Right lobe of liver (tissue), 6 donors: Measurements from ENCODE around the gene FBXO31. TPM values are rescaled to one million over a fixed set of nuclear protein-coding genes. Genes with fewer than 3 reads are reported as not detected.

Experiments
- ATAC-seq, 4 donors: fragments of 200-7000 bp; cut with Tn5 transposase; one replicate each; pipeline ENCODE4 v1.9.1; 2020; ENCODE audit warnings: mild to moderate bottlenecking in 4 of 4, moderate library complexity in 4 of 4
- DNase-seq, 3 donors: peaks; one replicate each; pipeline ENCODE4 v3.0.0-alpha.2; 2020
- H3K27ac ChIP-seq, 3 donors: fragments of 200-600 bp; one replicate each; pipeline ENCODE4 v1.8.0; 2022
- H3K27me3 ChIP-seq, 2 donors: fragments of 200-600 bp; one replicate each; pipeline ENCODE4 v1.8.0; 2022
- H3K36me3 ChIP-seq, 4 donors: fragments of 200-600 bp; sonication (generic) in 1 of 4; one replicate each; pipeline versions ENCODE4 v1.5.1 to v1.8.0; 2017 to 2022; ENCODE audit warnings: control low read depth in 1 of 4
- H3K4me1 ChIP-seq, 4 donors: fragments of 200-600 bp; sonication (generic) in 1 of 4; one replicate each; pipeline versions ENCODE4 v1.5.1 to v1.8.0; 2017 to 2022; ENCODE audit warnings: control low read depth in 1 of 4
- H3K4me3 ChIP-seq, 3 donors: fragments of 200-600 bp; one replicate each; pipeline ENCODE4 v1.8.0; 2022
- H3K9me3 ChIP-seq, 4 donors: fragments of 200-600 bp; sonication (generic) in 1 of 4; one replicate each; pipeline versions ENCODE4 v1.5.1 to v1.8.0; 2017 to 2022; ENCODE audit warnings: control low read depth in 1 of 4
- POLR2A ChIP-seq: fragments of 450-650 bp; IDR thresholded peaks from one replicate; pipeline ENCODE4 v1.6.1; 2017; ENCODE audit warnings: antibody characterized with exemption, mild to moderate bottlenecking
- WGBS: methylation state at CpG from one replicate; pipeline ENCODE4 v1.1.6; 2018; ENCODE audit warnings: low coverage, low lambda C conversion rate; ENCODE audit not compliant: insufficient coverage; ENCODE audit errors: missing lambda C conversion rate; 5-methylcytosine and 5-hydroxymethylcytosine counted together
- intact Hi-C, 2 donors: fragments of 100-400 bp; cut with DNase I; formaldehyde crosslinking; loops; one replicate each; pipeline versions ENCODE4 v1.11.2 to v1.14.1; 2022
- total RNA-seq, 6 experiments: library from RNA; depleted of rRNA in 2 of 6; stranded (reverse); fragments of >200 nt in 2 of 6; fragmentation: NEBNext Ultra II Directional in 3 of 6; extraction: Animal tissue kit (Norgen Biotek cat#: 25700) in 3 of 6; gene quantifications; one replicate each; pipeline versions ENCODE4 v1.1.0 to v1.2.4, GENCODE V29; 2016 to 2023
- TF ChIP-seq, protein P1 (sequence below), 4 donors: fragments of 200-600 bp in 3 of 4; fragments of 450-650 bp in 1 of 4; IDR thresholded peaks; one replicate each; pipeline versions ENCODE4 v1.5.1 to v1.8.0; 2016 to 2022; ENCODE audit warnings: antibody characterized with exemption in 4 of 4, mild to moderate bottlenecking in 2 of 4
- donor health status: DM: no; HTN: yes; CAD: no.
- donor health status: DM: no; HTN: no; CAD: no.
- donor health status: DM: no; HTN: no; CAD: no.
- donor health status: DM: no; HTN: yes; CAD: no.
- donor health status: DM: no; HTN: yes; CAD: no.

Gene FBXO31
- total RNA-seq, 6 experiments from 2014 or later: 20.6 to 56.9 (median 31.1) TPM

DNA sequence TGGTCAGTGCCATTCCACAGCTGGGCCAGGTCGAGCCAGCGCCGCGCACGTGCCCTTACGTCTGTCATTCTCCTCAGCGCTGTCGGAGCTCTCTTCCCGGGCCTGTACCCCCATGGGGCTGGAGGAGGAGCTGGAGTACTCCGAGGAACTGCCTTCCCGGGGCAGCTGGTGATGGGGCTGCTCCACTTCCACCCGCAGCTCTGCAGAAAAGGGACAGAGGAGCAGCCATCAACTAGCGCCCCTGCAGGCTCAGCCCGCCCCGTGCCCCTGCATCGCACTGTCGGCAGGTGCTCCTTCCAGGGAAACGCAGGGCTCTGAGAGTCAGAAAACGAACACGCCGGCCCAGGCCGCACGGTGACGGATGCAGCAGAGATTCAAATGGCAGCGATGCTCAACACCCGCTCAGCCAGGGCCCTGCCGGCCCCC, 29.4 kb upstream of the FBXO31 start:
- no peak overlapping the region for H3K27ac ChIP-seq
- peak in 1 of 4 donors; percentile 8 for ATAC-seq
- intact Hi-C loops: loop anchor here (10.0 kb wide), 2 partner anchors 152 to 222 kb away; no protein-coding TSS in a partner anchor
- H3K4me3 ChIP-seq: no peak overlapping the region
- no peaks in the 10 kb centered on the region for H3K27me3 ChIP-seq
- no peaks in the 10 kb centered on the region for H3K9me3 ChIP-seq
- DNase-seq: peak in 1 of 3 donors; percentile 52
- peaks cover 4 to 94% (median 35%) of the 10 kb centered on the region in 4 donors for H3K36me3 ChIP-seq
- TF ChIP-seq, protein P1, sequence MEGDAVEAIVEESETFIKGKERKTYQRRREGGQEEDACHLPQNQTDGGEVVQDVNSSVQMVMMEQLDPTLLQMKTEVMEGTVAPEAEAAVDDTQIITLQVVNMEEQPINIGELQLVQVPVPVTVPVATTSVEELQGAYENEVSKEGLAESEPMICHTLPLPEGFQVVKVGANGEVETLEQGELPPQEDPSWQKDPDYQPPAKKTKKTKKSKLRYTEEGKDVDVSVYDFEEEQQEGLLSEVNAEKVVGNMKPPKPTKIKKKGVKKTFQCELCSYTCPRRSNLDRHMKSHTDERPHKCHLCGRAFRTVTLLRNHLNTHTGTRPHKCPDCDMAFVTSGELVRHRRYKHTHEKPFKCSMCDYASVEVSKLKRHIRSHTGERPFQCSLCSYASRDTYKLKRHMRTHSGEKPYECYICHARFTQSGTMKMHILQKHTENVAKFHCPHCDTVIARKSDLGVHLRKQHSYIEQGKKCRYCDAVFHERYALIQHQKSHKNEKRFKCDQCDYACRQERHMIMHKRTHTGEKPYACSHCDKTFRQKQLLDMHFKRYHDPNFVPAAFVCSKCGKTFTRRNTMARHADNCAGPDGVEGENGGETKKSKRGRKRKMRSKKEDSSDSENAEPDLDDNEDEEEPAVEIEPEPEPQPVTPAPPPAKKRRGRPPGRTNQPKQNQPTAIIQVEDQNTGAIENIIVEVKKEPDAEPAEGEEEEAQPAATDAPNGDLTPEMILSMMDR (IDR thresholded peaks at IDR 0.05): no peak
- no peak for TF ChIP-seq POLR2A
- H3K4me1 ChIP-seq: no peaks in the 10 kb centered on the region
- 93% methylated on average over 5 of the region's 27 CpGs for WGBS

DNA sequence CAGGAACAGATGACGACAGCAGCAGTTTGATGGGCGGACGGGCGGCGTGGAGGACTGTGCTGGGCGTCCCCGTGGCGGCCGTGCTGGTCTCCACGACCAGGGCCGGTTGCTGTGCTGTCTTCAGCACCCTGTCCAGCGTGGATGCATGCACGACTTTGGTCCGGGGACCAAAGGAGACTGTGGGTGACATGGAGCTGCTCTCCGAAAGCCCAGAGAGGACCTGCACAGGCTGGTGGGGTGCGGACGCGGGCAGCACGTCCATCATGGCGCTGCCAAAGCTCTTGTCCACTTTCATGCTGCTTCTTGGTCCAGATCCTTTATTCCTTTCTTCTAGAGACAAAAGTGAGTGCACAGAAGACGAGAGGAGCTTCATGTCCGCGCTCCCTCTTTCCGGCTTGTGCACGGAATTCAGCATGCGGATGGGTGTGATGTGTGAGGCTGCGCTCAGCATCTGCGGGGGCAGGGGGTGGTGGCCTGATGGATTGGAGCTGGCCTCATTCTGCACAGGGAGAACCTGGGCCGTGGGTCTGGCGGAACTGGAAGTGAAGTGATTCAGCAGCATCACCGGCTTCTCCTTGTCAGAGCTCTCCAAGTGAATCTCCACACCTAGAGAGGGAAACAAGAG, 28.9 kb upstream of the FBXO31 start:
- Histone ChIP-seq H3K27ac (no peak overlapping the region), H3K4me3 (no peak overlapping the region), H3K4me1 (no peaks in the 10 kb centered on the region), H3K9me3 (no peaks in the 10 kb centered on the region), H3K36me3 (peaks cover 4 to 89% (median 31%) of the 10 kb centered on the region in 4 donors), H3K27me3 (no peaks in the 10 kb centered on the region)
- DNase-seq: peak in 1 of 3 donors; percentile 48
- 79% methylated on average over 14 of the region's 31 CpGs for WGBS
- no peak for TF ChIP-seq POLR2A
- TF ChIP-seq, protein P1 (IDR thresholded peaks at IDR 0.05): no peak
- intact Hi-C loops: loop anchor here (10.0 kb wide), 2 partner anchors 152 to 222 kb away; no protein-coding TSS in a partner anchor
- ATAC-seq: peak in 1 of 4 donors; percentile 8

GRCh38 chr16:87411375-87412271, 28.0 kb upstream of the FBXO31 start:
- TF ChIP-seq, protein P1 (IDR thresholded peaks at IDR 0.05): no peak
- no peak for TF ChIP-seq POLR2A
- Histone ChIP-seq H3K36me3 (peaks cover 4 to 80% (median 27%) of the 10 kb centered on the region in 4 donors), H3K4me1 (no peaks in the 10 kb centered on the region), H3K4me3 (no peak overlapping the region), H3K27ac (no peak overlapping the region), H3K9me3 (no peaks in the 10 kb centered on the region), H3K27me3 (no peaks in the 10 kb centered on the region)
- WGBS: 84% methylated on average over 22 of the region's 49 CpGs
- intact Hi-C loops: loop anchor here (10.0 kb wide), 2 partner anchors 153 to 223 kb away; no protein-coding TSS in a partner anchor
- DNase-seq: peak in 1 of 3 donors; percentile 50
- ATAC-seq: peak in 1 of 4 donors; percentile 6

DNA sequence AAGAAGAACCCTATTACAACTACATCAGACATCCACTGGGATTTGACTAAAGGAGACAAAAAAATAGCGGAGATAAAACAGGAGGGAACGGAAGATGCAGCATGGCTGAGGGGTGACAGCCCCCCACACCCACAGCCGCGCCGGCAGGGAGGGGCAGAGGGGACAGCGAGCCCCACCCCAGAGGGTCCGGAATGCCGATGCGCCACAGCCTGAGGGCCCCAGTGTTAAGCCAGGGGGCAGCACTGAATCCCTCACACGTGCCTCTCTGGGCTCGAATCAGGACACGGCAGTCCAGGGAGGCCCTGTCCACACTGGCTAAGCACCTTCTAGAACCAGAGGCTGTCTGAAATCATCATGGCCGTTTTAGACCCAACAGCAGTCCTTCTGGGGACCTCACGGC, 27.4 kb upstream of the FBXO31 start:
- H3K4me3 ChIP-seq: no peak overlapping the region
- no peak for ATAC-seq
- no peak for TF ChIP-seq POLR2A
- TF ChIP-seq, protein P1 (IDR thresholded peaks at IDR 0.05): no peak
- peaks cover 4 to 74% (median 24%) of the 10 kb centered on the region in 4 donors for H3K36me3 ChIP-seq
- intact Hi-C loops: loop anchor here (10.0 kb wide), 2 partner anchors 154 to 224 kb away; no protein-coding TSS in a partner anchor
- peak in 1 of 3 donors; percentile 46 for DNase-seq
- H3K9me3 ChIP-seq: no peaks in the 10 kb centered on the region
- no peaks in the 10 kb centered on the region for H3K4me1 ChIP-seq
- H3K27me3 ChIP-seq: no peaks in the 10 kb centered on the region
- no peak overlapping the region for H3K27ac ChIP-seq
- 84% methylated on average over 5 of the region's 14 CpGs for WGBS
